ENCODE data around the gene CES1.
A peak's percentile ranks its signal among the peaks of the same experiment; 100 is the strongest.
"Not testable (repeated sequence)": the region's sequence is repeated elsewhere in the genome, so short reads cannot be mapped to it uniquely, and the experiment has no call there.

The CES1 gene

GRCh38 chr16:55832773-55833691 is at the start of gene CES1:
TSS of gene CES1 (minus strand) at chr16:55833096. CDS start at chr16:55833055, 41 bp downstream.
- DNase-seq, result no peak

DNA sequence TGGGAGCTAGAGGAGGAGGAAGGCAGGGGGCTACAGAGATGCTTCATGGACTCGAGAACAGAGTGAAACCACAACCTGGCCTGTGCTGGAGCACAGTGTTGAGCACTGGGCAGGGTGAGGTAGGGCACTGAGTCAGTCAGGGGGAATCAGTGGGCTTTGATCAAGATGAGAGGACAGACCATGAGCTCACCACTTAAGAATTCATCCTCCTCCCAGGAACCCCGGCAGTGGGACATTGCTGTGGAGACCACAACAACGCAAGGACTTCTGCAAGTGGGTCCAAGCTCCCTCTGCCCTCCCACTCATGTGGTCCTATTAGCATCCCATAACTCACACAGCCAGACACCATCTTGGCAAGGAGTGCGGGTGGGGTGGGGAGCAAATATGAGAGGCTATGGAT is 44.0 kb upstream of the CES1 start:
- no peak for DNase-seq

DNA sequence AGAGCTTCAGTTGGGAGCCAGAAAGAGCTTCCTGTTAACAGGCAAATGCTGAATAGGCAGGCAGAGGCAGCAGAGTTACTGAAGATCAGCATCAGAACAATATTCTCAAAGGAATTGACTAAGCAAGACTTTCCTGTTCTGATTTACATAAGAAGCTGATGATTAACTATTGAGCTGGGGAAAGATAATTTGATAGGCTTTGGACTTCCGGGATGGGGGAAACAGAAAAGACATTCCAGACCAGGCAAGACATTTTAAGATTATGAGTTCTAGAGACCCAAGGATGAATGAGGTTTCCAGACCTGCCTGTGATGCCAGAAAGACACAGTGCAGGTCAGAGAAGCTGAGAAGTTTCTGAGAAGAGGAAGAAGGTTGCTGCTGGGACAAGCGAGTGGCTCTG is 42.4 kb upstream of the CES1 start, which contains the start of gene CES5A:
Gene CES5A, minus strand, starts transcription at position 101 of the 400 bp plus-strand sequence. CDS start 152 bp downstream, outside the sequence.
- DNase-seq, result no peak

- no peak for DNase-seq
These were observed 40.2 kb upstream of the CES1 start for GRCh38 chr16:55873122-55873521.

GRCh38 chr16:55872130-55872529 is 39.2 kb upstream of the CES1 start:
- no peak for DNase-seq

GRCh38 chr16:55871411-55872038 is 38.6 kb upstream of the CES1 start:
- DNase-seq, result no peak

GRCh38 chr16:55868980-55869379 is 36.1 kb upstream of the CES1 start:
- no peak for DNase-seq

- no peak for DNase-seq
These were observed 35.2 kb upstream of the CES1 start for GRCh38 chr16:55868137-55868536.

- no peak for DNase-seq
These were observed 28.4 kb upstream of the CES1 start for GRCh38 chr16:55861288-55861687.

- DNase-seq, result not testable (repeated sequence)
These were observed 24.8 kb upstream of the CES1 start for GRCh38 chr16:55857650-55858049.

GRCh38 chr16:55856950-55857349 is 24.1 kb upstream of the CES1 start:
- DNase-seq, result no peak

DNA sequence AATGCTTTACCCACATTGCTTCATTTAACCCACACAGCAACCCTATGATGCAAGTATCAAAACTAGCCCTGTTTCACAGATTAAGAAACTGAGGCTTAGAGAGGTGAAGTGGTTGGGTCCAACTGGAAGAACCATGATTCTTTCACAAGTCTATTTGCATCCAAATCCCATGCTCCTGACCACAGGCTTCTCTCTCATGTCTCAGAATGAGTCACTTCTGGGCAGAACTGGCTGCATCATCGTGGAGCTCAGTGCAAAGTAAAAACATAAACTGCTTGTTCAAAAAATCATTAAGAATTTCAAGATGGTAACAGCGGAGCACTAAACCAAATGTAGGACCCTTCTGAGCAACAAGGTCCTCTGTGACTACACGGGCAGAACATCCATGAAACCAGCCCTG is 20.2 kb upstream of the CES1 start:
- DNase-seq, result no peak

GRCh38 chr16:55849536-55849935 is 16.6 kb upstream of the CES1 start:
- no peak for DNase-seq

GRCh38 chr16:55846598-55847346 is 13.9 kb upstream of the CES1 start:
- no peak for DNase-seq

DNA sequence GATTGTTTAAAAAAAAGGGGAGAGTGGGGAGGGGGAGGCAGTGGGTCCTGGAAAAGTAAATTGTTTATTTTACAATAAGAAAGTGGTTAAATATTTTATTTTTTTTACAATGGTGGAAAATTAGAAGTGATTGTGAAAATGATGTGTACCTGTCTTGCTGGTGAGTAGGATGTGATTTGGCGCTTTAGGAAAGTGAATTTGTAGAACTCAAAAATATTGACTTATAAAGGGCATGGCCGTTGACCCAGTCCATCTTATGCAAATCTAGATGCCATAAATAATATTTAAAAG is 10.2 kb upstream of the CES1 start:
- DNase-seq, result no peak

- peak in 1 of 14 donors; percentile 17 for DNase-seq
These were observed 9.6 kb upstream of the CES1 start for GRCh38 chr16:55842369-55843104.

DNA sequence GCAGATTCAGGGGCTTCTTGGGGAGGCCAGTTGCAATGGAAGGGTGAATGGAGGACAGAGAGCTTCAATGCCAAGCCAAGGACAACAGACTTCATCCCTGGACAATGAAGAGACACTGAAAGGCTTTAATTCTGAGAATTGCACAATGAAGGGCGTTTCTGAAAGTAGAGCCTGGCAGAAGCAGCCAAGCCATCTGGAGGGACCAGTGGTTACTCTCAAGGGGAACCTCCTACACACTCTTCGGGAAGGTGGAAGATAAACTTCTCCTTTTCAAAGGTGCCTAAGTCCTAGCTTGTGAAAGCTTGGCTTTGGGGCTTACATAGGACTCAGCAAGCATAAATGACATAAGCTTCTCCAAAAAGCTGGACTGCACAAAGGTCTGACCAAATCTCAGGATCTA is 6.2 kb upstream of the CES1 start:
- DNase-seq, result no peak

GRCh38 chr16:55836158-55836611 is 3.3 kb upstream of the CES1 start:
- DNase-seq, result no peak

DNA sequence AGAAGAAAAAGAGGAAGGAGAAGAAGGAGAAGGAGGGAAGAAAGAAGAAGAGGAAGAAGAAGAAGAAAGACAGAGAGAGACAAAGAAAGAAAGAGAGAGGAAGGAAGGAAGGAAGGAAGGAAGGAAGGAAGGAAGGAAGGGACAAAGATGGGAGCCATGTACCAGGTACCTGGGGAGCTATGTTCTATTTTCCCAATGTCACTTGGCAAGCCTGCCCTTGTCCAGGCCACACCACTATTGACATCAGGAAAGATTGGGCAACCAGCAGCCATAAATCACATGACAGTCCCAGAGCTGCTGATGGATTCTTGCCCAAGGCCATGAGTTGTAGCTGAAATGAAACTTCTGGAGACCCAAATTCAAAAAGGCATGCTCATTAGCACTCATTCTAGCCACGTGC is 2.7 kb upstream of the CES1 start:
- DNase-seq, result peak in 2 of 14 donors; percentile 20 to 27

- not testable (repeated sequence) for DNase-seq
These were observed 2.3 kb upstream of the CES1 start for GRCh38 chr16:55835173-55835572.

GRCh38 chr16:55834049-55834448 is 1.2 kb upstream of the CES1 start:
- DNase-seq, result no peak

GRCh38 chr16:55832425-55832772 is 497 bp downstream of the CES1 start:
- no peak for DNase-seq
